T-cell (primary cell): ENCODE data around the gene PHYHIPL. TPM values are rescaled to one million over a fixed set of nuclear protein-coding genes. Genes with fewer than 3 reads are reported as not detected.

Experiments used
- ATAC-seq, 4 experiments: fragments of 200-7000 bp in 3 of 4; fragments of 150-1000 bp in 1 of 4; cut with Tn5 transposase; replicated peaks in 1 of 4; 1 replicate in 3 of 4; 2 replicates in 1 of 4; pipeline ENCODE4 v1.10.0; 2021; ENCODE audit warnings: moderate library complexity in 3 of 4, mild to moderate bottlenecking in 2 of 4, moderate number of reproducible peaks in 1 of 4
- CTCF ChIA-PET, 2 donors: fragments of 300-600 bp; sonication (Branson Sonifier 250); formaldehyde crosslinking; loops; one replicate each; lab custom pipeline; 2022; ENCODE audit warnings: antibody characterized with exemption in 2 of 2; lab: Charles Lee
- POLR2A ChIA-PET, 2 donors: fragments of 300-600 bp; sonication (Branson Sonifier 250); formaldehyde crosslinking; loops; one replicate each; lab custom pipeline; 2022; ENCODE audit warnings: antibody characterized with exemption in 2 of 2; lab: Charles Lee
- DNase-seq, 35 experiments: peaks; one replicate each; pipeline versions ENCODE4 v3.0.0 to v3.0.0-alpha.2; 2013 to 2023
- H3K27ac ChIP-seq: one replicate; pipeline ENCODE4 v1.5.1; 2013; ENCODE audit warnings: low read length
- H3K27me3 ChIP-seq, 2 experiments: replicated peaks in 1 of 2; 1 replicate in 1 of 2; 2 replicates in 1 of 2; pipeline versions ENCODE4 v1.6.1 to v1.7.0; 2013; ENCODE audit warnings: low read length in 1 of 2, mixed read lengths in 1 of 2; ENCODE audit not compliant: control insufficient read depth in 2 of 2, insufficient read depth in 2 of 2; ENCODE audit errors: extremely low read depth in 1 of 2
- H3K36me3 ChIP-seq, 2 donors: 1 replicate in 1 of 2; 2 replicates in 1 of 2; pipeline versions ENCODE4 v1.6.1 to v1.7.0; 2013; ENCODE audit warnings: low read length in 1 of 2; ENCODE audit not compliant: control insufficient read depth in 2 of 2, insufficient read depth in 1 of 2; ENCODE audit errors: extremely low read depth in 1 of 2
- H3K4me1 ChIP-seq, 2 experiments: 1 replicate in 1 of 2; 2 replicates in 1 of 2; pipeline versions ENCODE4 v1.6.1 to v1.7.0; 2013; ENCODE audit warnings: low read length in 2 of 2, mixed read lengths in 1 of 2; ENCODE audit not compliant: insufficient read depth in 2 of 2, control insufficient read depth in 1 of 2; ENCODE audit errors: extremely low read depth in 1 of 2
- H3K4me3 ChIP-seq, 2 donors: 1 replicate in 1 of 2; 2 replicates in 1 of 2; pipeline versions ENCODE4 v1.5.1 to v1.7.0; 2013; ENCODE audit warnings: mild to moderate bottlenecking in 2 of 2, low read length in 1 of 2, moderate library complexity in 1 of 2; ENCODE audit not compliant: control insufficient read depth in 1 of 2; ENCODE audit errors: extremely low read depth in 1 of 2
- H3K9me3 ChIP-seq: 2 replicates; pipeline ENCODE4 v1.7.0; 2013
- H3K27ac Mint-ChIP-seq, 2 donors: one replicate each; pipeline ENCODE4 v1.8.0; 2020 to 2021; ENCODE audit warnings: mild to moderate bottlenecking in 2 of 2, mixed read lengths in 2 of 2
- H3K27me3 Mint-ChIP-seq, 2 donors: one replicate each; pipeline ENCODE4 v1.8.0; 2021 to 2022; ENCODE audit warnings: mixed read lengths in 2 of 2
- H3K36me3 Mint-ChIP-seq: one replicate; pipeline ENCODE4 v1.8.0; 2021; ENCODE audit warnings: mixed read lengths
- H3K4me1 Mint-ChIP-seq, 3 donors: one replicate each; pipeline ENCODE4 v1.8.0; 2020 to 2022; ENCODE audit warnings: mixed read lengths in 3 of 3, mild to moderate bottlenecking in 1 of 3
- H3K4me3 Mint-ChIP-seq, 3 donors: one replicate each; pipeline ENCODE4 v1.8.0; 2020 to 2022; ENCODE audit warnings: mild to moderate bottlenecking in 3 of 3, mixed read lengths in 3 of 3, moderate library complexity in 3 of 3
- H3K9me3 Mint-ChIP-seq, 3 donors: one replicate each; pipeline ENCODE4 v1.8.0; 2020 to 2022; ENCODE audit warnings: mixed read lengths in 3 of 3
- WGBS: methylation state at CpG from one replicate; pipeline ENCODE4 v1.1.5; 2013; ENCODE audit warnings: missing lambda C conversion rate; ENCODE audit not compliant: insufficient coverage; 5-methylcytosine and 5-hydroxymethylcytosine counted together
- total RNA-seq, 35 experiments: library from RNA in 6 of 35; stranded (reverse) in 6 of 35; fragments of 120-200 nt in 1 of 35; gene quantifications; one replicate each; pipeline versions ENCODE4 v1.2.1 to v1.2.4 and lab custom pipeline; 2013 to 2026

The PHYHIPL gene
- total RNA-seq, 5 donors from 2014 or later (not counting 1 experiment from before 2014, with no cell fraction given): not detected

GRCh38 chr10:59172567-59172966 is 3.9 kb upstream of the PHYHIPL start:
- H3K27me3 ChIP-seq: peaks cover 4 to 13% of the 10 kb centered on the region in 2 experiments
- Mint-ChIP-seq H3K27me3 (peaks cover 13 to 21% of the 10 kb centered on the region in 2 donors), H3K27ac (no peak overlapping the region), H3K4me1 (peaks cover 2 to 5% (median 4%) of the 10 kb centered on the region in 3 donors), H3K36me3 (no peaks in the 10 kb centered on the region), H3K4me3 (no peak overlapping the region), H3K9me3 (peaks cover 2 to 8% (median 8%) of the 10 kb centered on the region in 3 donors)
- ChIA-PET POLR2A (interaction anchor here in 1 of 2 donors (0.6 kb wide), 1 partner anchor 12 kb away, joined by 7 read pairs; no protein-coding TSS in a partner anchor), CTCF (no interaction called here)
- DNase-seq: no peak
- no peaks in the 10 kb centered on the region for H3K36me3 ChIP-seq
- H3K9me3 ChIP-seq: no peaks in the 10 kb centered on the region
- H3K4me1 ChIP-seq: no peaks in the 10 kb centered on the region
- ATAC-seq: no peak
- WGBS: 100% methylated on average over 1 of the region's 5 CpGs
- no peak overlapping the region for H3K27ac ChIP-seq
- no peak overlapping the region for H3K4me3 ChIP-seq

- Mint-ChIP-seq H3K9me3 (peaks cover 0 to 8% (median 2%) of the 10 kb centered on the region in 3 donors), H3K4me1 (peaks cover 2 to 5% (median 4%) of the 10 kb centered on the region in 3 donors), H3K4me3 (no peak overlapping the region), H3K36me3 (no peaks in the 10 kb centered on the region), H3K27ac (no peak overlapping the region), H3K27me3 (peaks cover 16 to 21% of the 10 kb centered on the region in 2 donors)
- no peak for ATAC-seq
- H3K9me3 ChIP-seq: no peaks in the 10 kb centered on the region
- no peaks in the 10 kb centered on the region for H3K4me1 ChIP-seq
- POLR2A ChIA-PET: no interaction called here
- CTCF ChIA-PET: interaction anchor here in 1 of 2 donors (0.6 kb wide), 1 partner anchor 947 kb away, joined by 3 read pairs; no protein-coding TSS in a partner anchor
- H3K36me3 ChIP-seq: no peaks in the 10 kb centered on the region
- H3K4me3 ChIP-seq: no peak overlapping the region
- no peak for DNase-seq
- peaks cover 6 to 13% of the 10 kb centered on the region in 2 experiments for H3K27me3 ChIP-seq
- no peak overlapping the region for H3K27ac ChIP-seq
Measured at GRCh38 chr10:59173414-59173813, 3.0 kb upstream of the PHYHIPL start.

- ChIA-PET POLR2A (no interaction called here), CTCF (no interaction called here)
- ATAC-seq: no peak
- H3K4me1 Mint-ChIP-seq: peaks cover 2 to 5% (median 4%) of the 10 kb centered on the region in 3 donors
- Histone ChIP-seq H3K27ac (no peak overlapping the region), H3K4me1 (no peaks in the 10 kb centered on the region), H3K4me3 (no peak overlapping the region), H3K9me3 (no peaks in the 10 kb centered on the region), H3K27me3 (peaks cover 6 to 13% of the 10 kb centered on the region in 2 experiments), H3K36me3 (no peaks in the 10 kb centered on the region)
- WGBS: 19% methylated on average over 24 of the region's 26 CpGs
- H3K27me3 Mint-ChIP-seq: peaks cover 16 to 21% of the 10 kb centered on the region in 2 donors
- H3K27ac Mint-ChIP-seq: no peak overlapping the region
- H3K9me3 Mint-ChIP-seq: peaks cover 0 to 3% (median 2%) of the 10 kb centered on the region in 3 donors
- H3K4me3 Mint-ChIP-seq: no peak overlapping the region
- H3K36me3 Mint-ChIP-seq: no peaks in the 10 kb centered on the region
- DNase-seq: no peak
Measured at GRCh38 chr10:59175538-59176240, 754 bp upstream of the PHYHIPL start.

- ChIA-PET CTCF (no interaction called here), POLR2A (no interaction called here)
- no peak overlapping the region for H3K27ac Mint-ChIP-seq
- Histone ChIP-seq H3K9me3 (no peaks in the 10 kb centered on the region), H3K4me3 (no peak overlapping the region), H3K27ac (no peak overlapping the region), H3K4me1 (no peaks in the 10 kb centered on the region), H3K27me3 (peaks cover 6 to 13% of the 10 kb centered on the region in 2 experiments), H3K36me3 (no peaks in the 10 kb centered on the region)
- DNase-seq (no peak), ATAC-seq (no peak)
- H3K4me3 Mint-ChIP-seq: no peak overlapping the region
- peaks cover 2 to 5% (median 4%) of the 10 kb centered on the region in 3 donors for H3K4me1 Mint-ChIP-seq
- H3K36me3 Mint-ChIP-seq: no peaks in the 10 kb centered on the region
- WGBS: 17% methylated on average over 36 of the region's 41 CpGs
- peaks cover 16 to 21% of the 10 kb centered on the region in 2 donors for H3K27me3 Mint-ChIP-seq
- peaks cover 0 to 3% (median 2%) of the 10 kb centered on the region in 3 donors for H3K9me3 Mint-ChIP-seq
Measured at GRCh38 chr10:59177031-59177797, 771 bp downstream of the PHYHIPL start.

- Histone ChIP-seq H3K4me1 (no peaks in the 10 kb centered on the region), H3K36me3 (no peaks in the 10 kb centered on the region), H3K27me3 (peaks cover 6 to 13% of the 10 kb centered on the region in 2 experiments), H3K9me3 (no peaks in the 10 kb centered on the region), H3K4me3 (no peak overlapping the region), H3K27ac (no peak overlapping the region)
- Mint-ChIP-seq H3K27ac (no peak overlapping the region), H3K36me3 (no peaks in the 10 kb centered on the region), H3K4me1 (peaks cover 2 to 5% (median 4%) of the 10 kb centered on the region in 3 donors), H3K9me3 (peaks cover 0 to 3% (median 2%) of the 10 kb centered on the region in 3 donors), H3K27me3 (peaks cover 16 to 21% of the 10 kb centered on the region in 2 donors), H3K4me3 (no peak overlapping the region)
- DNase-seq (no peak), ATAC-seq (no peak)
- ChIA-PET POLR2A (no interaction called here), CTCF (no interaction called here)
- 100% methylated on average over 1 of the region's 5 CpGs for WGBS
Measured at GRCh38 chr10:59177836-59178235, 1.4 kb downstream of the PHYHIPL start.

- Mint-ChIP-seq H3K27me3 (peaks cover 15 to 19% of the 10 kb centered on the region in 2 donors), H3K4me1 (peaks cover 2 to 5% (median 4%) of the 10 kb centered on the region in 3 donors), H3K36me3 (no peaks in the 10 kb centered on the region), H3K4me3 (no peak overlapping the region), H3K27ac (no peak overlapping the region), H3K9me3 (peaks cover 0 to 3% (median 2%) of the 10 kb centered on the region in 3 donors)
- POLR2A ChIA-PET: no interaction called here
- Histone ChIP-seq H3K36me3 (no peaks in the 10 kb centered on the region), H3K4me1 (no peaks in the 10 kb centered on the region), H3K27me3 (peaks cover 6 to 13% of the 10 kb centered on the region in 2 experiments), H3K9me3 (no peaks in the 10 kb centered on the region), H3K4me3 (no peak overlapping the region), H3K27ac (no peak overlapping the region)
- CTCF ChIA-PET: no interaction called here
- no peak for ATAC-seq
- WGBS: no CpG with 5 or more reads among the region's 2 CpGs
- no peak for DNase-seq
Measured at GRCh38 chr10:59179068-59179467, 2.6 kb downstream of the PHYHIPL start.
